IMR-90 (cell line): ENCODE results near the gene PIAS1. TPM values are rescaled to one million over a fixed set of nuclear protein-coding genes. Genes with fewer than 3 reads are reported as not detected.

Experiments used
- ATAC-seq: fragments of 200-7000 bp; cut with Tn5 transposase; 2 replicates; pipeline ENCODE4 v1.9.1; 2020; ENCODE audit warnings: low read depth, mild to moderate bottlenecking, moderate library complexity
- BruUV-seq: library from RNA; stranded (reverse); fragments of 400-500 nt; replicated peaks from 2 replicates; lab custom pipeline; 2021; lab: Mats Ljungman, UMichigan
- CTCF ChIA-PET: fragments of 300-600 bp; formaldehyde crosslinking; extraction: SDS; loops from one replicate; lab custom pipeline; 2021; ENCODE audit warnings: antibody characterized with exemption; lab: Yijun Ruan, JAX
- POLR2A ChIA-PET: fragments of 300-600 bp; sonication (Branson Sonifier 250); formaldehyde crosslinking; loops from one replicate; lab custom pipeline; 2022; ENCODE audit warnings: antibody characterized with exemption; ENCODE audit not compliant: unreplicated experiment; lab: Charles Lee
- DNase-seq: peaks from one replicate; pipeline ENCODE4 v3.0.0; 2013
- H2AFZ ChIP-seq: replicated peaks from 2 replicates; pipeline ENCODE3; 2013; ENCODE audit warnings: low read length, mild to moderate bottlenecking; ENCODE audit not compliant: poor library complexity
- H2AK5ac ChIP-seq: 2 replicates; pipeline ENCODE4 v1.6.1; 2013; ENCODE audit warnings: low read depth, low read length, inconsistent platforms
- H2AK9ac ChIP-seq: replicated peaks from 2 replicates; pipeline ENCODE3; 2013; ENCODE audit warnings: mild to moderate bottlenecking, low read depth, low read length, moderate library complexity; ENCODE audit not compliant: poor library complexity
- H2BK120ac ChIP-seq: 2 replicates; pipeline ENCODE4 v1.6.1; 2013; ENCODE audit warnings: low read depth, low read length, inconsistent platforms
- H2BK15ac ChIP-seq: 3 replicates; pipeline ENCODE4 v1.6.1; 2013; ENCODE audit warnings: low read depth, low read length, inconsistent platforms
- H2BK20ac ChIP-seq: 2 replicates; pipeline ENCODE4 v1.6.1; 2013; ENCODE audit warnings: low read depth, mild to moderate bottlenecking, inconsistent platforms, low read length, moderate library complexity
- H2BK5ac ChIP-seq: 2 replicates; pipeline ENCODE4 v1.6.1; 2013; ENCODE audit warnings: mild to moderate bottlenecking, low read depth, low read length, inconsistent platforms; ENCODE audit not compliant: poor library complexity, severe bottlenecking
- H3K14ac ChIP-seq: replicated peaks from 2 replicates; pipeline ENCODE4 v1.6.1; 2013; ENCODE audit warnings: low read depth, low read length, inconsistent platforms
- H3K18ac ChIP-seq: 2 replicates; pipeline ENCODE4 v1.6.1; 2013; ENCODE audit warnings: low read depth, low read length, control low read depth
- H3K23ac ChIP-seq: 2 replicates; pipeline ENCODE4 v1.6.1; 2013; ENCODE audit warnings: low read depth, low read length, inconsistent platforms
- H3K27ac ChIP-seq: 2 replicates; pipeline ENCODE4 v1.5.1; 2013; ENCODE audit warnings: mild to moderate bottlenecking, control low read depth, low read length; ENCODE audit not compliant: insufficient read depth
- H3K27me3 ChIP-seq: 2 replicates; pipeline ENCODE4 v1.6.1; 2013; ENCODE audit warnings: low read length; ENCODE audit not compliant: control insufficient read depth, insufficient read depth
- H3K36me3 ChIP-seq: 2 replicates; pipeline ENCODE4 v1.6.1; 2013; ENCODE audit warnings: low read length, mixed read lengths; ENCODE audit not compliant: control insufficient read depth, insufficient read depth
- H3K4ac ChIP-seq: 2 replicates; pipeline ENCODE4 v1.6.1; 2013; ENCODE audit warnings: low read depth, low read length, inconsistent platforms
- H3K4me1 ChIP-seq: 2 replicates; pipeline ENCODE4 v1.6.1; 2013; ENCODE audit warnings: low read length, mixed read lengths; ENCODE audit not compliant: control insufficient read depth, insufficient read depth
- H3K4me2 ChIP-seq: 2 replicates; pipeline ENCODE4 v1.6.1; 2013; ENCODE audit warnings: low read depth, mild to moderate bottlenecking, control low read depth, low read length, moderate library complexity
- H3K4me3 ChIP-seq: 2 replicates; pipeline ENCODE4 v1.5.1; 2013; ENCODE audit warnings: low read depth, mild to moderate bottlenecking, control low read depth, low read length, moderate library complexity; ENCODE audit not compliant: insufficient read depth
- H3K56ac ChIP-seq: 2 replicates; pipeline ENCODE4 v1.6.1; 2013; ENCODE audit warnings: low read length, inconsistent platforms; ENCODE audit not compliant: insufficient read depth; ENCODE audit errors: extremely low read depth
- H3K79me1 ChIP-seq, 2 experiments: 2 replicates each; pipeline ENCODE4 v1.6.1; 2013; ENCODE audit warnings: low read length in 2 of 2, inconsistent platforms in 1 of 2, low read depth in 1 of 2
- H3K9ac ChIP-seq: 2 replicates; pipeline ENCODE4 v1.6.1; 2013; ENCODE audit warnings: low read depth, low read length, control low read depth
- H3K9me1 ChIP-seq: 2 replicates; pipeline ENCODE4 v1.6.1; 2013; ENCODE audit warnings: low read length, inconsistent platforms; ENCODE audit not compliant: insufficient read depth
- H3K9me3 ChIP-seq: 2 replicates; pipeline ENCODE4 v1.6.1; 2013; ENCODE audit warnings: low read length; ENCODE audit not compliant: control insufficient read depth, insufficient read depth
- H4K20me1 ChIP-seq: 2 replicates; pipeline ENCODE4 v1.6.1; 2013; ENCODE audit warnings: low read length, inconsistent platforms; ENCODE audit not compliant: insufficient read depth
- H4K5ac ChIP-seq: 2 replicates; pipeline ENCODE4 v1.6.1; 2013; ENCODE audit warnings: mild to moderate bottlenecking, low read depth, low read length, control low read depth
- H4K8ac ChIP-seq, 2 experiments: 2 replicates each; pipeline ENCODE4 v1.6.1; 2013; ENCODE audit warnings: low read depth in 2 of 2, low read length in 2 of 2, control low read depth in 1 of 2, inconsistent platforms in 1 of 2
- H4K91ac ChIP-seq: 2 replicates; pipeline ENCODE4 v1.6.1; 2013; ENCODE audit warnings: low read depth, low read length, inconsistent platforms; ENCODE audit not compliant: insufficient read depth
- CEBPB ChIP-seq: IDR thresholded peaks from 2 replicates; pipeline ENCODE4 v1.6.1; 2012; ENCODE audit warnings: low read depth, low read length, improper control_type of control experiment
- CHD1 ChIP-seq: IDR thresholded peaks from 2 replicates; pipeline ENCODE4 v1.6.1; 2012; ENCODE audit warnings: low read depth, low read length, improper control_type of control experiment
- FOS ChIP-seq: fragments of 150-350 bp; IDR thresholded peaks from 2 replicates; pipeline ENCODE4 v1.6.1; 2016; ENCODE audit warnings: low read depth, low read length
- MXI1 ChIP-seq: IDR thresholded peaks from 2 replicates; pipeline ENCODE4 v1.6.1; 2012; ENCODE audit warnings: low read depth, mild to moderate bottlenecking, low read length, moderate library complexity, borderline replicate concordance
- NFE2L2 ChIP-seq: fragments of 150-350 bp; IDR thresholded peaks from 2 replicates; pipeline ENCODE4 v1.6.1; 2016; ENCODE audit warnings: low read depth, mild to moderate bottlenecking, low read length
- POLR2A ChIP-seq: IDR thresholded peaks from 2 replicates; pipeline ENCODE4 v1.6.1; 2012; ENCODE audit warnings: mild to moderate bottlenecking, low read depth, low read length
- RCOR1 ChIP-seq: IDR thresholded peaks from 2 replicates; pipeline ENCODE4 v1.6.1; 2012; ENCODE audit warnings: mild to moderate bottlenecking, low read length, improper control_type of control experiment; ENCODE audit not compliant: insufficient replicate concordance
- RFX5 ChIP-seq: IDR thresholded peaks from 2 replicates; pipeline ENCODE4 v1.8.0; 2012; ENCODE audit warnings: low read depth, mild to moderate bottlenecking, low read length, moderate library complexity
- SMC3 ChIP-seq: fragments of 150-350 bp; IDR thresholded peaks from 2 replicates; pipeline ENCODE4 v1.6.1; 2016; ENCODE audit warnings: low read depth, mild to moderate bottlenecking, antibody characterized with exemption, low read length, moderate library complexity
- WGBS, 2 experiments: methylation state at CpG; one replicate each; pipeline versions ENCODE4 v1.1.5 to v1.1.7; 2013; ENCODE audit warnings: missing lambda C conversion rate in 2 of 2; ENCODE audit not compliant: insufficient read length in 1 of 2; ENCODE audit errors: extremely low coverage in 2 of 2; 5-methylcytosine and 5-hydroxymethylcytosine counted together
- dilution Hi-C: fragments of 300-500 bp; cut with HindIII; formaldehyde crosslinking; loops from one replicate; pipeline ENCODE4 v1.14.3; 2018; ENCODE audit warnings: low sequenced_read_pairs; ENCODE audit not compliant: unreplicated experiment
- in situ Hi-C: fragments of 300-500 bp; cut with MboI; formaldehyde crosslinking; loops from 3 replicates; pipeline ENCODE4 v1.14.3; 2019; ENCODE audit warnings: low sequenced_read_pairs, inconsistent platforms, mixed read lengths
- intact Hi-C: fragments of 100-400 bp; cut with micrococcal nuclease; formaldehyde crosslinking; loops from 2 replicates; pipeline ENCODE4 v1.10.0; 2022
- polyA plus RNA-seq, 3 experiments: library from polyadenylated mRNA; depleted of rRNA; stranded (reverse); fragments of >200 nt; gene quantifications; 2 replicates each; pipeline ENCODE4 v1.2.3, GENCODE V29; 2012; ENCODE audit warnings: low replicate concordance in 1 of 3
- total RNA-seq: library from RNA; depleted of rRNA; stranded (reverse); fragments of >200 nt; gene quantifications from 2 replicates; pipeline ENCODE4 v1.2.3, GENCODE V29; 2012
- TF ChIP-seq, protein P1 (sequence below): conservative IDR thresholded peaks from 2 replicates; pipeline ENCODE4 v1.5.1; 2012; ENCODE audit warnings: mild to moderate bottlenecking, low read depth, low read length, improper control_type of control experiment
- TF ChIP-seq, protein P2 (sequence below): fragments of 150-350 bp; IDR thresholded peaks from 2 replicates; pipeline ENCODE4 v1.6.1; 2017; ENCODE audit warnings: mild to moderate bottlenecking, antibody characterized with exemption, low read length, low read depth
- TF ChIP-seq, protein P3 (sequence below): fragments of 150-350 bp; IDR thresholded peaks from 2 replicates; pipeline ENCODE4 v1.6.1; 2016; ENCODE audit warnings: low read depth, mild to moderate bottlenecking, low read length, moderate library complexity, borderline replicate concordance

The PIAS1 gene
- total and polyA plus RNA-seq, 2 of the 4 experiments (the other 2 are of a cell fraction) = 20.0 to 63.6 TPM

DNA sequence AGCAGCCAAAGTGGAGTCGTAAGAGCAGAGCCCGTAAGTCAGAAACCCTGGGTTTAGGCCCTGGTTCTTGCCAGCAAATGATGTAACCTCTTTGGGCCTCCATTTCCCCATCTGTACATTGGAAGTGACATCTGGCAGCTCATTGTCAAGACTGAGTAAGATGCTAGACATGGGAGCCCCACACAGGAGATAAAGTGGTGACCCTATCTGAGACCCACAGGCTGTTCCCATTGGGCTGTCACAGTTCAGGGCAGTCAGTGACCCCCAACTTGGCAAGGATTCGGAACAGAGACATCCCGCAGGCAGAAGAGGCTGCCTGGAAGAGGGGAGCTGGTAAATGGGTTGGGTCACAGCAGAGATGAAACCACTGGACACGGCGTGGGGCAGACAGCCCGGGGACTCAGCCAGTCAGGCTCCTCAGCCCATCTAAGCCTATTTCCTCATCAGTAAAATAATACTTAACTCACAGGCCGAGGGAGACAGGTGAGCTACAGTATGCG is 173.6 kb downstream of the PIAS1 start:
- H3K23ac ChIP-seq = 0 out of 2 replicates have a peak overlapping the region, but pooled peaks have one; percentile 94
- no peaks in the 10 kb centered on the region for H3K27me3 ChIP-seq
- no peak overlapping the region for H3K56ac ChIP-seq
- H2BK20ac ChIP-seq = no peak overlapping the region
- no peaks in the 10 kb centered on the region for H3K36me3 ChIP-seq
- peaks cover 8% of the 10 kb centered on the region for H3K4me1 ChIP-seq
- no peak for DNase-seq
- no peak overlapping the region for H2BK5ac ChIP-seq
- H2BK120ac ChIP-seq = no peak overlapping the region
- ChIA-PET CTCF (no interaction called here), POLR2A (no interaction called here)
- in situ Hi-C loops (no loop called here), intact Hi-C loops (no loop called here), dilution Hi-C loops (no loop called here)
- 92% methylated on average over 2 of the region's 9 CpGs; no CpG with 5 or more reads in 1 of the 2 experiments for WGBS, 2 experiments
- H2AK5ac ChIP-seq = no peak overlapping the region
- peaks cover 15% of the 10 kb centered on the region; the same call in 1 of the 2 replicates for H4K20me1 ChIP-seq
- no peak overlapping the region; a peak in 1 of 4 replicates for H4K8ac ChIP-seq
- H3K27ac ChIP-seq = no peak overlapping the region
- H3K9me3 ChIP-seq = no peaks in the 10 kb centered on the region
- H3K4me2 ChIP-seq = peak overlapping the region; percentile 5; the same call in 1 of the 2 replicates
- no peak overlapping the region for H3K4ac ChIP-seq
- 0 out of 2 replicates have a peak overlapping the region, but pooled peaks have one; percentile 53 for H3K14ac ChIP-seq
- no TSS peak for BruUV-seq
- peaks cover 29 to 56% of the 10 kb centered on the region in 2 experiments for H3K79me1 ChIP-seq
- ATAC-seq = no peak
- no peak overlapping the region for H4K5ac ChIP-seq
- peaks cover 24% of the 10 kb centered on the region for H3K9me1 ChIP-seq
- no peak overlapping the region for H2BK15ac ChIP-seq
- no peak overlapping the region for H3K4me3 ChIP-seq
- H2AK9ac ChIP-seq = no peak overlapping the region
- no peak overlapping the region for H2AFZ ChIP-seq
- no peak overlapping the region for H4K91ac ChIP-seq
- no peak overlapping the region for H3K9ac ChIP-seq
- H3K18ac ChIP-seq = no peak overlapping the region
- TF ChIP-seq, protein P1, sequence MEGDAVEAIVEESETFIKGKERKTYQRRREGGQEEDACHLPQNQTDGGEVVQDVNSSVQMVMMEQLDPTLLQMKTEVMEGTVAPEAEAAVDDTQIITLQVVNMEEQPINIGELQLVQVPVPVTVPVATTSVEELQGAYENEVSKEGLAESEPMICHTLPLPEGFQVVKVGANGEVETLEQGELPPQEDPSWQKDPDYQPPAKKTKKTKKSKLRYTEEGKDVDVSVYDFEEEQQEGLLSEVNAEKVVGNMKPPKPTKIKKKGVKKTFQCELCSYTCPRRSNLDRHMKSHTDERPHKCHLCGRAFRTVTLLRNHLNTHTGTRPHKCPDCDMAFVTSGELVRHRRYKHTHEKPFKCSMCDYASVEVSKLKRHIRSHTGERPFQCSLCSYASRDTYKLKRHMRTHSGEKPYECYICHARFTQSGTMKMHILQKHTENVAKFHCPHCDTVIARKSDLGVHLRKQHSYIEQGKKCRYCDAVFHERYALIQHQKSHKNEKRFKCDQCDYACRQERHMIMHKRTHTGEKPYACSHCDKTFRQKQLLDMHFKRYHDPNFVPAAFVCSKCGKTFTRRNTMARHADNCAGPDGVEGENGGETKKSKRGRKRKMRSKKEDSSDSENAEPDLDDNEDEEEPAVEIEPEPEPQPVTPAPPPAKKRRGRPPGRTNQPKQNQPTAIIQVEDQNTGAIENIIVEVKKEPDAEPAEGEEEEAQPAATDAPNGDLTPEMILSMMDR = no peak
- no peak for TF ChIP-seq NFE2L2
- TF ChIP-seq RCOR1 = no peak
- TF ChIP-seq, protein P2, sequence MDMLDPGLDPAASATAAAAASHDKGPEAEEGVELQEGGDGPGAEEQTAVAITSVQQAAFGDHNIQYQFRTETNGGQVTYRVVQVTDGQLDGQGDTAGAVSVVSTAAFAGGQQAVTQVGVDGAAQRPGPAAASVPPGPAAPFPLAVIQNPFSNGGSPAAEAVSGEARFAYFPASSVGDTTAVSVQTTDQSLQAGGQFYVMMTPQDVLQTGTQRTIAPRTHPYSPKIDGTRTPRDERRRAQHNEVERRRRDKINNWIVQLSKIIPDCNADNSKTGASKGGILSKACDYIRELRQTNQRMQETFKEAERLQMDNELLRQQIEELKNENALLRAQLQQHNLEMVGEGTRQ = no peak
- no peak for TF ChIP-seq MXI1
- TF ChIP-seq CHD1 = no peak
- no peak for TF ChIP-seq RFX5
- no peak for TF ChIP-seq POLR2A
- TF ChIP-seq CEBPB = no peak
- TF ChIP-seq SMC3 = no peak
- TF ChIP-seq, protein P3, sequence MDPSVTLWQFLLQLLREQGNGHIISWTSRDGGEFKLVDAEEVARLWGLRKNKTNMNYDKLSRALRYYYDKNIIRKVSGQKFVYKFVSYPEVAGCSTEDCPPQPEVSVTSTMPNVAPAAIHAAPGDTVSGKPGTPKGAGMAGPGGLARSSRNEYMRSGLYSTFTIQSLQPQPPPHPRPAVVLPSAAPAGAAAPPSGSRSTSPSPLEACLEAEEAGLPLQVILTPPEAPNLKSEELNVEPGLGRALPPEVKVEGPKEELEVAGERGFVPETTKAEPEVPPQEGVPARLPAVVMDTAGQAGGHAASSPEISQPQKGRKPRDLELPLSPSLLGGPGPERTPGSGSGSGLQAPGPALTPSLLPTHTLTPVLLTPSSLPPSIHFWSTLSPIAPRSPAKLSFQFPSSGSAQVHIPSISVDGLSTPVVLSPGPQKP = no peak
- TF ChIP-seq FOS = no peak
